ENCODE data around the gene SMLR1. TPM values are rescaled to one million over a fixed set of nuclear protein-coding genes. Genes with fewer than 3 reads are reported as not detected.

Gene SMLR1
- total and polyA plus RNA-seq, 2 experiments from 2014 or later, result not detected

- Histone ChIP-seq H3K27me3 (ENCODE audit: insufficient read depth) (no peaks in the 10 kb centered on the region), H3K27ac (ENCODE audit: low read depth) (no peak overlapping the region), H3K36me3 (ENCODE audit: insufficient read depth) (no peaks in the 10 kb centered on the region), H3K4me1 (ENCODE audit: insufficient read depth) (peaks cover 19% of the 10 kb centered on the region), H4K20me1 (replicated peaks; ENCODE audit: insufficient read depth) (no peaks in the 10 kb centered on the region), H2AFZ (no peak overlapping the region), H3F3A (replicated peaks; ENCODE audit: low read depth) (no peaks in the 10 kb centered on the region), H3K4me3 (no peak overlapping the region), H3K4me2 (no peak overlapping the region), H3K79me2 (replicated peaks; ENCODE audit: insufficient read depth) (no peaks in the 10 kb centered on the region), H3K9me2 (ENCODE audit: insufficient read depth) (no peaks in the 10 kb centered on the region; the same call in 1 of the 2 replicates)
- Mint-ChIP-seq H3K27ac (no peak overlapping the region), H3K36me3 (ENCODE audit: low read depth) (peaks cover 5% of the 10 kb centered on the region; the same call in 1 of the 3 replicates), H3K9me3 (no peaks in the 10 kb centered on the region), H3K4me1 (peaks cover 34% of the 10 kb centered on the region), H3K27me3 (ENCODE audit: insufficient read depth, low read depth, poor library complexity) (no peaks in the 10 kb centered on the region), H3K4me3 (no peak overlapping the region)
- ATAC-seq, result no peak
- DNase-seq (ENCODE audit: low spot score), result no peak
- no peak for TF ChIP-seq EZH2phosphoT487 (IDR thresholded peaks at IDR 0.05; ENCODE audit: unreplicated experiment)
- no peak for TF ChIP-seq POLR2AphosphoS5 (IDR thresholded peaks at IDR 0.05; ENCODE audit: low read depth)
- TF ChIP-seq, protein P1, sequence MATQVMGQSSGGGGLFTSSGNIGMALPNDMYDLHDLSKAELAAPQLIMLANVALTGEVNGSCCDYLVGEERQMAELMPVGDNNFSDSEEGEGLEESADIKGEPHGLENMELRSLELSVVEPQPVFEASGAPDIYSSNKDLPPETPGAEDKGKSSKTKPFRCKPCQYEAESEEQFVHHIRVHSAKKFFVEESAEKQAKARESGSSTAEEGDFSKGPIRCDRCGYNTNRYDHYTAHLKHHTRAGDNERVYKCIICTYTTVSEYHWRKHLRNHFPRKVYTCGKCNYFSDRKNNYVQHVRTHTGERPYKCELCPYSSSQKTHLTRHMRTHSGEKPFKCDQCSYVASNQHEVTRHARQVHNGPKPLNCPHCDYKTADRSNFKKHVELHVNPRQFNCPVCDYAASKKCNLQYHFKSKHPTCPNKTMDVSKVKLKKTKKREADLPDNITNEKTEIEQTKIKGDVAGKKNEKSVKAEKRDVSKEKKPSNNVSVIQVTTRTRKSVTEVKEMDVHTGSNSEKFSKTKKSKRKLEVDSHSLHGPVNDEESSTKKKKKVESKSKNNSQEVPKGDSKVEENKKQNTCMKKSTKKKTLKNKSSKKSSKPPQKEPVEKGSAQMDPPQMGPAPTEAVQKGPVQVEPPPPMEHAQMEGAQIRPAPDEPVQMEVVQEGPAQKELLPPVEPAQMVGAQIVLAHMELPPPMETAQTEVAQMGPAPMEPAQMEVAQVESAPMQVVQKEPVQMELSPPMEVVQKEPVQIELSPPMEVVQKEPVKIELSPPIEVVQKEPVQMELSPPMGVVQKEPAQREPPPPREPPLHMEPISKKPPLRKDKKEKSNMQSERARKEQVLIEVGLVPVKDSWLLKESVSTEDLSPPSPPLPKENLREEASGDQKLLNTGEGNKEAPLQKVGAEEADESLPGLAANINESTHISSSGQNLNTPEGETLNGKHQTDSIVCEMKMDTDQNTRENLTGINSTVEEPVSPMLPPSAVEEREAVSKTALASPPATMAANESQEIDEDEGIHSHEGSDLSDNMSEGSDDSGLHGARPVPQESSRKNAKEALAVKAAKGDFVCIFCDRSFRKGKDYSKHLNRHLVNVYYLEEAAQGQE (IDR thresholded peaks at IDR 0.05; ENCODE audit: unreplicated experiment), result no peak
- TF ChIP-seq ZNF114 (CRISPR knock-in tag; IDR thresholded peaks at IDR 0.05), result no peak
- TF ChIP-seq NANOG (IDR thresholded peaks at IDR 0.05; ENCODE audit: borderline replicate concordance), result no peak
- no peak for TF ChIP-seq STAT1 (IDR thresholded peaks at IDR 0.05; ENCODE audit: unreplicated experiment)
- TF ChIP-seq CREB1 (CRISPR knock-in tag; IDR thresholded peaks at IDR 0.05; ENCODE audit: low read depth), result no peak
- TF ChIP-seq, protein P2, sequence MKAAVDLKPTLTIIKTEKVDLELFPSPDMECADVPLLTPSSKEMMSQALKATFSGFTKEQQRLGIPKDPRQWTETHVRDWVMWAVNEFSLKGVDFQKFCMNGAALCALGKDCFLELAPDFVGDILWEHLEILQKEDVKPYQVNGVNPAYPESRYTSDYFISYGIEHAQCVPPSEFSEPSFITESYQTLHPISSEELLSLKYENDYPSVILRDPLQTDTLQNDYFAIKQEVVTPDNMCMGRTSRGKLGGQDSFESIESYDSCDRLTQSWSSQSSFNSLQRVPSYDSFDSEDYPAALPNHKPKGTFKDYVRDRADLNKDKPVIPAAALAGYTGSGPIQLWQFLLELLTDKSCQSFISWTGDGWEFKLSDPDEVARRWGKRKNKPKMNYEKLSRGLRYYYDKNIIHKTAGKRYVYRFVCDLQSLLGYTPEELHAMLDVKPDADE (IDR thresholded peaks at IDR 0.05), result no peak
- no peak for TF ChIP-seq ZNF331 (CRISPR knock-in tag; IDR thresholded peaks at IDR 0.05; ENCODE audit: low read depth)
- TF ChIP-seq JUNB (IDR thresholded peaks at IDR 0.05; ENCODE audit: unreplicated experiment), result no peak
- TF ChIP-seq ZNF462 (CRISPR knock-in tag; IDR thresholded peaks at IDR 0.05), result no peak
- TF ChIP-seq, protein P3, sequence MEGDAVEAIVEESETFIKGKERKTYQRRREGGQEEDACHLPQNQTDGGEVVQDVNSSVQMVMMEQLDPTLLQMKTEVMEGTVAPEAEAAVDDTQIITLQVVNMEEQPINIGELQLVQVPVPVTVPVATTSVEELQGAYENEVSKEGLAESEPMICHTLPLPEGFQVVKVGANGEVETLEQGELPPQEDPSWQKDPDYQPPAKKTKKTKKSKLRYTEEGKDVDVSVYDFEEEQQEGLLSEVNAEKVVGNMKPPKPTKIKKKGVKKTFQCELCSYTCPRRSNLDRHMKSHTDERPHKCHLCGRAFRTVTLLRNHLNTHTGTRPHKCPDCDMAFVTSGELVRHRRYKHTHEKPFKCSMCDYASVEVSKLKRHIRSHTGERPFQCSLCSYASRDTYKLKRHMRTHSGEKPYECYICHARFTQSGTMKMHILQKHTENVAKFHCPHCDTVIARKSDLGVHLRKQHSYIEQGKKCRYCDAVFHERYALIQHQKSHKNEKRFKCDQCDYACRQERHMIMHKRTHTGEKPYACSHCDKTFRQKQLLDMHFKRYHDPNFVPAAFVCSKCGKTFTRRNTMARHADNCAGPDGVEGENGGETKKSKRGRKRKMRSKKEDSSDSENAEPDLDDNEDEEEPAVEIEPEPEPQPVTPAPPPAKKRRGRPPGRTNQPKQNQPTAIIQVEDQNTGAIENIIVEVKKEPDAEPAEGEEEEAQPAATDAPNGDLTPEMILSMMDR (conservative IDR thresholded peaks at IDR 0.05; ENCODE audit: low read depth in 2 of 2), result no peak
- no peak for TF ChIP-seq EZH2 (IDR thresholded peaks at IDR 0.05; ENCODE audit: low read depth, unreplicated experiment)
These were observed 23.8 kb downstream of the SMLR1 start for GRCh38 chr6:130851026-130851425.
